Measurements from ENCODE around the gene GRM7. TPM values are rescaled to one million over a fixed set of nuclear protein-coding genes. Genes with fewer than 3 reads are reported as not detected.

GRM7 gene
- total and polyA plus RNA-seq, 2 experiments from 2014 or later = 1.7 to 2.7 TPM

GRCh38 chr3:7437231-7437630, 576.3 kb downstream of the GRM7 start:
- no peak for DNase-seq (ENCODE audit: low spot score)
- no peaks in the 10 kb centered on the region for H3K9me3 ChIP-seq (ENCODE audit: low read depth)
- no peak overlapping the region for H3K4me3 ChIP-seq
- TF ChIP-seq EZH2 (IDR thresholded peaks at IDR 0.05; ENCODE audit: borderline replicate concordance) = no peak
- TF ChIP-seq EZH2phosphoT487 (IDR thresholded peaks at IDR 0.05; ENCODE audit: low read depth, severe bottlenecking, unreplicated experiment) = no peak
- TF ChIP-seq, protein P1, sequence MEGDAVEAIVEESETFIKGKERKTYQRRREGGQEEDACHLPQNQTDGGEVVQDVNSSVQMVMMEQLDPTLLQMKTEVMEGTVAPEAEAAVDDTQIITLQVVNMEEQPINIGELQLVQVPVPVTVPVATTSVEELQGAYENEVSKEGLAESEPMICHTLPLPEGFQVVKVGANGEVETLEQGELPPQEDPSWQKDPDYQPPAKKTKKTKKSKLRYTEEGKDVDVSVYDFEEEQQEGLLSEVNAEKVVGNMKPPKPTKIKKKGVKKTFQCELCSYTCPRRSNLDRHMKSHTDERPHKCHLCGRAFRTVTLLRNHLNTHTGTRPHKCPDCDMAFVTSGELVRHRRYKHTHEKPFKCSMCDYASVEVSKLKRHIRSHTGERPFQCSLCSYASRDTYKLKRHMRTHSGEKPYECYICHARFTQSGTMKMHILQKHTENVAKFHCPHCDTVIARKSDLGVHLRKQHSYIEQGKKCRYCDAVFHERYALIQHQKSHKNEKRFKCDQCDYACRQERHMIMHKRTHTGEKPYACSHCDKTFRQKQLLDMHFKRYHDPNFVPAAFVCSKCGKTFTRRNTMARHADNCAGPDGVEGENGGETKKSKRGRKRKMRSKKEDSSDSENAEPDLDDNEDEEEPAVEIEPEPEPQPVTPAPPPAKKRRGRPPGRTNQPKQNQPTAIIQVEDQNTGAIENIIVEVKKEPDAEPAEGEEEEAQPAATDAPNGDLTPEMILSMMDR (IDR thresholded peaks at IDR 0.05; ENCODE audit: poor library complexity) = no peak
- H3K4me2 ChIP-seq = no peak overlapping the region
- no peaks in the 10 kb centered on the region for H4K20me1 ChIP-seq (ENCODE audit: insufficient read depth, poor library complexity, severe bottlenecking)
- 42% methylated on average over 1 of the region's 1 CpG for WGBS (ENCODE audit: low lambda C conversion rate, missing lambda C conversion rate)
- no peak overlapping the region for H2AFZ ChIP-seq
- H3K36me3 ChIP-seq (replicated peaks; ENCODE audit: insufficient read depth, low read depth) = no peaks in the 10 kb centered on the region
- no peak overlapping the region for H3K27ac ChIP-seq
- H3K27me3 ChIP-seq = no peaks in the 10 kb centered on the region
- no peaks in the 10 kb centered on the region for H3K4me1 ChIP-seq (ENCODE audit: insufficient read depth)
- no peaks in the 10 kb centered on the region for H3K9me2 ChIP-seq (replicated peaks; ENCODE audit: insufficient read depth)
- no peaks in the 10 kb centered on the region for H3K79me2 ChIP-seq

GRCh38 chr3:7439101-7439680, 578.3 kb downstream of the GRM7 start:
- H3K79me2 ChIP-seq = no peaks in the 10 kb centered on the region
- H3K27me3 ChIP-seq = no peaks in the 10 kb centered on the region
- H3K4me3 ChIP-seq = no peak overlapping the region
- H3K9me2 ChIP-seq (replicated peaks; ENCODE audit: insufficient read depth) = no peaks in the 10 kb centered on the region
- no peaks in the 10 kb centered on the region for H3K9me3 ChIP-seq (ENCODE audit: low read depth)
- no peaks in the 10 kb centered on the region for H4K20me1 ChIP-seq (ENCODE audit: insufficient read depth, poor library complexity, severe bottlenecking)
- no peak overlapping the region for H2AFZ ChIP-seq
- H3K36me3 ChIP-seq (replicated peaks; ENCODE audit: insufficient read depth, low read depth) = no peaks in the 10 kb centered on the region
- TF ChIP-seq EZH2 (IDR thresholded peaks at IDR 0.05; ENCODE audit: borderline replicate concordance) (no peak), EZH2phosphoT487 (IDR thresholded peaks at IDR 0.05; ENCODE audit: low read depth, severe bottlenecking, unreplicated experiment) (no peak)
- TF ChIP-seq, protein P1 (IDR thresholded peaks at IDR 0.05; ENCODE audit: poor library complexity) = no peak
- no peaks in the 10 kb centered on the region for H3K4me1 ChIP-seq (ENCODE audit: insufficient read depth)
- WGBS (ENCODE audit: low lambda C conversion rate, missing lambda C conversion rate) = 82% methylated on average over 4 of the region's 4 CpGs
- DNase-seq (ENCODE audit: low spot score) = no peak
- no peak overlapping the region for H3K4me2 ChIP-seq
- H3K27ac ChIP-seq = no peak overlapping the region

DNA sequence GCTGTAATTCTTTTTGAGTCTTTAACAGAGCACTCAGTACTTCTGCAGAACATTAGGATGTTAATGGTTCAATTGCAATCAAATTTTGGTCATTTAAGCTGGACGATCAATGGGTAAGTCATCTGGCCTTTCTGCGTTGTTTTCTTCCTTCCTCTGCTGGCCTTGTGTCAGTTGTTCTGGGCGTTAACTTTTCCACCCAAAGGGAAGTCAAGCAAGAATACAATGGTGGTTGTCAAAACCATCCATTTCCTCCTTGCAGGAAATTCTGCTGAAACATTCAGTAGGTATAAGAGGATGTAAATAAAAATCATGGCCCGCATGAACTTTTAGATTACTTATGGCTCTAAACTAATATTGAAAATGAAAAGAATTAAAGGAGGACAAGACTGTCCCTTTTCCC, 584.0 kb downstream of the GRM7 start:
- no peaks in the 10 kb centered on the region for H3K79me2 ChIP-seq
- no peaks in the 10 kb centered on the region for H3K27me3 ChIP-seq
- H2AFZ ChIP-seq = no peak overlapping the region
- H3K9me2 ChIP-seq (replicated peaks; ENCODE audit: insufficient read depth) = no peaks in the 10 kb centered on the region
- no peaks in the 10 kb centered on the region for H3K36me3 ChIP-seq (replicated peaks; ENCODE audit: insufficient read depth, low read depth)
- WGBS (ENCODE audit: low lambda C conversion rate, missing lambda C conversion rate) = 91% methylated on average over 4 of the region's 4 CpGs
- H3K4me1 ChIP-seq (ENCODE audit: insufficient read depth) = no peaks in the 10 kb centered on the region
- TF ChIP-seq EZH2 (IDR thresholded peaks at IDR 0.05; ENCODE audit: borderline replicate concordance) = no peak
- TF ChIP-seq, protein P1 (IDR thresholded peaks at IDR 0.05; ENCODE audit: poor library complexity) = no peak
- H4K20me1 ChIP-seq (ENCODE audit: insufficient read depth, poor library complexity, severe bottlenecking) = no peaks in the 10 kb centered on the region
- H3K9me3 ChIP-seq (ENCODE audit: low read depth) = no peaks in the 10 kb centered on the region
- no peak for DNase-seq (ENCODE audit: low spot score)
- H3K27ac ChIP-seq = no peak overlapping the region
- no peak overlapping the region for H3K4me3 ChIP-seq
- H3K4me2 ChIP-seq = no peak overlapping the region

DNA sequence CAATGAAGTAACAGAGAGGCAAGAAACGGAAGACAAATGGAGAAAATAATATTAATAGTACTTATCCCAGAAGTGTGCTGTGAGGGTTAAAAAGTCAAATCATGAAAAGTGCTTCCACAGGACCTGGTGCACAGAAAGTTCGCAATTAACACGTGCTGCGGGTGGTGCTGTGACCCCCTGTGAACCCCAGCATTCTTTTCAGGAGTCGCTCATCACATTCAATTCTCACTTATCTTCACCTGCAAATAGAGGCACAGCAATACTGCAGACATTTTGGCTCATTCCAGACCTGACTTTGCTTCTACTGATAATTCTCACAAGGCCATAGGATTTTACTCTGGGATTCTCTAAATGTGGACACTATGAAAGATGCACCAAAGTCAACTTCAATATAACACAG, 584.4 kb downstream of the GRM7 start:
- TF ChIP-seq EZH2phosphoT487 (IDR thresholded peaks at IDR 0.05; ENCODE audit: low read depth, severe bottlenecking, unreplicated experiment) (no peak), EZH2 (IDR thresholded peaks at IDR 0.05; ENCODE audit: borderline replicate concordance) (no peak)
- TF ChIP-seq, protein P1 (IDR thresholded peaks at IDR 0.05; ENCODE audit: poor library complexity) = no peak
- Histone ChIP-seq H3K27me3 (no peaks in the 10 kb centered on the region), H3K9me2 (replicated peaks; ENCODE audit: insufficient read depth) (no peaks in the 10 kb centered on the region), H3K4me1 (ENCODE audit: insufficient read depth) (no peaks in the 10 kb centered on the region), H3K4me2 (no peak overlapping the region), H3K4me3 (no peak overlapping the region), H3K79me2 (no peaks in the 10 kb centered on the region), H2AFZ (no peak overlapping the region), H3K27ac (no peak overlapping the region), H3K36me3 (replicated peaks; ENCODE audit: insufficient read depth, low read depth) (no peaks in the 10 kb centered on the region), H4K20me1 (ENCODE audit: insufficient read depth, poor library complexity, severe bottlenecking) (no peaks in the 10 kb centered on the region), H3K9me3 (ENCODE audit: low read depth) (no peaks in the 10 kb centered on the region)
- no peak for DNase-seq (ENCODE audit: low spot score)
- WGBS (ENCODE audit: low lambda C conversion rate, missing lambda C conversion rate) = 57% methylated on average over 5 of the region's 5 CpGs
